IPS DF 4.7 (cell line): Measurements from ENCODE around the gene CCHCR1.

ENCODE experiments used
- DNase-seq: peaks from one replicate; pipeline ENCODE4 v3.0.0-alpha.2; 2013; ENCODE audit warnings: low spot score; ENCODE audit errors: extremely low read depth

CCHCR1 gene

DNA sequence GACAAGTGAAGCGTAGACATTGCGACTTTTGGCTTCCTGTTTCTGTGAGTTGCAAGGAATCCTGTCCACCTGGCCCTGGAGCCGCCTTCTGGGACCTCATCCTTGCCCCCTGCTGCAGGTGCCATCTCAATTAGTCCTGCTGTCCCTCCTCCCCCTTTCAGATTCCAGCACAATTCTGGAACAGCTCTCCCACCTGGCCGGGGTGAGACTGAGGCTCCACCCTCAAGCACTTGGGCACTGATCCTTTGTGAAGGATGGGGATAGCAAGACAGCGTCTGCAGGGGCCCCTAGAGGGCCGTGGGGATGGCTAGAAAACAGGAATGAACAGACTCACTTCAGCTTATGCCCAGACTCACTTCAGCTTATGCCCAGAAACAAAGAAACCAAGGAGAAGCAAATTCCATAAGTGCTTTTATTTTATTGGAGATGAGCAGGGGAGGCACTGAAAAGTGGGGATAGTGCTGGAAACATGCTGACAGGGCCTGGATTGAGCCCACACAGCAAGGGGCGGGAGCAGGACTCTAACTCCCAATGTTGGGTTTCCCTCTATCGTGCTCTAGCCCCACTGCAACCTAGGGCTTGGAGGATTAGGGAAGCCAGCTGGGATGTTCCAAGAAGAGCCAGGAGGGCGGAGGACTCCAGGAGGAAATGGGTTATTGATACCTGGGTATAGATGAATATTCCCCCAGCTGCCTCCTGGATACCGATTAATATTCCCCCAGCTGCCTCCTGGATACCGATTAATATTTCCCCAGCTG, 46.6 kb downstream of the CCHCR1 start:
- DNase-seq: no peak

DNA sequence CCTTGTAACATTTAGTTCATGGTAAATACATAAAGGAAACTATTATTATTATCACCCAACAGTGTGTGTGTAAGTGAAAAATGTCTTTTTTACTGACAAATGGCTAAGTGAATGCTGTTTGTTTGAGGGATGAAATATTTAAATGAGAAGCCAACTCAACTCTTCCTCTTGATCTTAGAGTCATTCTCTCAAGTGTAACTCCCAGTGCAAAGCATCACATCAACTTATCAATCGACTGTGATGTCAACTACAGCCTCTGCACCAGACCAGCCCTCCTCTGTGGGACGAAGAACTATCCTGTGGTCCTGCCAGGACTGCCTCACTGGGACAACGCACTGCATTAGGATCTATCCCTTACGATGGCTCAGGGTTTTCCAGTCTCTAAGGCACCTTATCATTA, 50.5 kb downstream of the CCHCR1 start:
- no peak for DNase-seq

DNA sequence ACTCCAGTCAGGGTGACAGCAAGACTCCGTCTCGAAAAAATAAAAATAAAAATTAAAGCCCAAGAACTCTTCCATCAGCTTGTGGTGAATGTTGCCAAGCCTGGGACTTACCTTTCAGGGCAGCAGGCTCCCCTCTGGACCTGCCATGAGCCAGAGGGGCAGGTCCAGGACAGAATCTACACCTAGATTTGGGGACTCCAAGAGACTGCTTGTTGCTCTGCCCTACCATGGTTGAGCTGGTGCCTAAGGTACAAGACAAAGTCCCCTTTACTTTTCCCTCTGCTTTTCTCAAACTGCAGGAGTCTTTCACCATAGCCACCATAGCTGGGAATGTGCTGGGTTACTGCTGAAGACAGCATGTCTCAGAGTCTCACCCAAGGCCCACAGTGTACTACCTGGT, 54.5 kb downstream of the CCHCR1 start:
- no peak for DNase-seq

DNA sequence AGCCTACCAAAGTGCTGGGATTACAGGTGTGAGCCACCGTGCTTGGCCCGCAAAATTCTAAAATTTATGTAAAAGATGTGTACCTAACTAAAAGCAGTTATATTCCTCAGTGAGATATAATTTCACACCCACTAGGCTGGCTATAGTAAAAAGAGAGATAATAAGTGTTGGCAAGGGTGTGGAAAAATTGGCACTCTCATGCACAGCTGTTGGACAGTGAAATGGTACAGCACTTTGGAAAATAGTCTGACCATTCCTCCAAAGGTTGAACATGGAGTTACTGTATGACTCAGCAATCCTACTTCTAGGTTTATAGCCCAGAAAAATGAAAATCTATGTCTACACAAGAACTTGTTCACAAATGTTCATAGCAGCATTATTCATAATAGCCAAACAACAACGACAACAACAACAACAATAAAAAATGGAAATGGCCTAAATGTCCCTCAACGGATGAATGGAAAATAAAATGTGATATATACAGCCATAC, 59.1 kb downstream of the CCHCR1 start:
- no peak for DNase-seq

DNA sequence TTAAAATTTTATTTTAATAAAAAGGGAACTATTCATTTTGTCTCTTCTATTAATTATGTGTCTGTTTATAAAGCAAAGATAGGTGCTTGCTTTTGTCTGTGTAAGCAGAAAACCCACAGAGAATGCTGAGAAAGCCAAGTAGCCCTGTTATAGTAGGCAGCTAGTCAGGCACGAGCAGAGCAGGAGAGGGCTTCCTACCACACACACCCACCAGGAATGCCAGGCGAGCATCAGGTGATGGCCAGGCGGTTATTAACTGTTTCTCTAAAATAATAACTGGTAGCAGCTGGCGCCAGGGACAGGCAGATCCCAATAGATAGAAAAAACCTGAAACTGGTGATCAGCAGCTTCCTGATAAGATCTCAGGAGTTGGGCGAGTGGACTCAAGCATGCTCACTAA, 60.9 kb downstream of the CCHCR1 start:
- no peak for DNase-seq

DNA sequence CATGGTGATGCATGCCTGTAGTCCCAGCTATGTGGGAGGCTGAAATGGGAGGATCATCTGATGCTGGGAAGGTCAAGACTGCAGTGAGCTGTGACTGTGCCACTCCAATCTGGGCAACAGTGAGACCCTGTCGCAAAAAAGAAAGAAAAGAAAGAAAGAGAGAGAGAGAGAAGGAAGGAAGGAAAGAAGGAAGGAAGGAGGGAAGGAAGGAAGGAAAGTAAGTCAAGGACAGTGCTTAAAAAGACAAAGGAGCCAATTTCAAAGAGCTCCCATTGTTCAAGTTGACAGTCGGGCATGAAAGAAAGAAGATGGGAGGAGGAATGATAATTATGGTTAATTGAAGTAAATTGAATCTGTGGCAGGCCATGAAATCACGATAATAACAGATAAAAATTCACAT, 61.4 kb downstream of the CCHCR1 start:
- DNase-seq: no peak

DNA sequence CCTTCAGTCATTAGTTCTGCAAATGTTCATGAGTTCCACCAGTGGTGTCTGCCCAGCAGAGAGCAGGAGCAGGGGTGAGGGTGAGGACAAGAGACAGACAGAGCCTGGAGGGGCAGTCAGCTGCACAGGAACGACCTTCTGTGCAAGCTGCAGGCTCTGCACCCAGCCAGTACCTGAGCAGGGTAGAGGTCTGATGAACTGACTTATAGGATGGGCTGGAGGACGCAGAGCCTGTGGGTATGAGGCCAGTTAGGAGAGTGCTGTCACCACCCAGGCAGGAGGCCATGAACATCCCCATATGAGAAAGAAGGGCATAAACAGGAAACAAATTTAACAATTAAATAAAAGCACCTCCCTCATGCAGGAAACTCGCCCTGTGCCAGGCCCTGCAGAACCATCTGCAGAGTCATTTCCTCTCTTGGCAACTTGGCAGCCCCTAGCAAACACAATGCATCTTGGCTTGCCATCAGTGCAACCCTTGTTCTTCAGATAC, 63.2 kb downstream of the CCHCR1 start:
- DNase-seq: no peak

DNA sequence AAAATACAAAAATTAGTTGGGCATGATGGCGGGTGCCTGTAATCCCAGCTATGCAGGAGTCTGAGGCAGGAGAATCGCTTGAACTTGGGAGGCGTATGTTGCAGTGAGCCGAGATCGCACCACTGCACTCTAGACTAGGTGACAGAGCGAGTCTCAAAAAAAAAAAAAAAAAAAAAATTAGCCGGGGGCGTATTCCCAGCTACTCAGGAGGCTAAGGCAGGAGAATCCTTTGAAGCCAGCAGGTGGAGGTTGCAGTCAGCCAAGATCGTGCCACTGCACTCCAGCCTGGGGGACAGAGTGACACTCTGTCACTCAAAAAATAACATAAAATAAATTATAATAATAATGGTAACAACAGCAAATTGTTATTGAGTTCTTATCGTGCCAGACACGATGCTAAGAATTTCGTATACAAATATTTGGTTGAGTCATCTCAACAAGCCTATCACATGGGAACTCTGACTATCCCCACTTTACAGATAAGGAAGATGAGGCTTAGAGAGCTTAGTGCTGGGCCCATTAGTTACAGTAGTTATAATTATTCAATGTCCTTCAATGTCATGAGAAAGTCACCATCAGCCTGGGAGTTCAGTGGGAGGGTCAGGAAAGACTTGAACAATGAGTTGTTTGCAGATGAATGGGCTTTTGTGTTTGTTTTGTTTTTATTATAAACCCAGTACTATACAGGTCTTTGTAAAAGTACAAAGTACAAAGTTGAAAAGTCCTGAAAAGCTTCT, 64.7 kb downstream of the CCHCR1 start:
- no peak for DNase-seq
